ENCODE measurements around the gene GBF1.

The GBF1 gene

GRCh38 chr10:102358712-102359382 lies 113.5 kb downstream of the GBF1 start:
- H3K4me3 ChIP-seq (ENCODE audit: low read depth, low read length): no peak overlapping the region
- TF ChIP-seq, protein P1, sequence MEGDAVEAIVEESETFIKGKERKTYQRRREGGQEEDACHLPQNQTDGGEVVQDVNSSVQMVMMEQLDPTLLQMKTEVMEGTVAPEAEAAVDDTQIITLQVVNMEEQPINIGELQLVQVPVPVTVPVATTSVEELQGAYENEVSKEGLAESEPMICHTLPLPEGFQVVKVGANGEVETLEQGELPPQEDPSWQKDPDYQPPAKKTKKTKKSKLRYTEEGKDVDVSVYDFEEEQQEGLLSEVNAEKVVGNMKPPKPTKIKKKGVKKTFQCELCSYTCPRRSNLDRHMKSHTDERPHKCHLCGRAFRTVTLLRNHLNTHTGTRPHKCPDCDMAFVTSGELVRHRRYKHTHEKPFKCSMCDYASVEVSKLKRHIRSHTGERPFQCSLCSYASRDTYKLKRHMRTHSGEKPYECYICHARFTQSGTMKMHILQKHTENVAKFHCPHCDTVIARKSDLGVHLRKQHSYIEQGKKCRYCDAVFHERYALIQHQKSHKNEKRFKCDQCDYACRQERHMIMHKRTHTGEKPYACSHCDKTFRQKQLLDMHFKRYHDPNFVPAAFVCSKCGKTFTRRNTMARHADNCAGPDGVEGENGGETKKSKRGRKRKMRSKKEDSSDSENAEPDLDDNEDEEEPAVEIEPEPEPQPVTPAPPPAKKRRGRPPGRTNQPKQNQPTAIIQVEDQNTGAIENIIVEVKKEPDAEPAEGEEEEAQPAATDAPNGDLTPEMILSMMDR (IDR thresholded peaks at IDR 0.05; ENCODE audit: borderline replicate concordance, insufficient read depth, low read depth, low read length): no peak

DNA sequence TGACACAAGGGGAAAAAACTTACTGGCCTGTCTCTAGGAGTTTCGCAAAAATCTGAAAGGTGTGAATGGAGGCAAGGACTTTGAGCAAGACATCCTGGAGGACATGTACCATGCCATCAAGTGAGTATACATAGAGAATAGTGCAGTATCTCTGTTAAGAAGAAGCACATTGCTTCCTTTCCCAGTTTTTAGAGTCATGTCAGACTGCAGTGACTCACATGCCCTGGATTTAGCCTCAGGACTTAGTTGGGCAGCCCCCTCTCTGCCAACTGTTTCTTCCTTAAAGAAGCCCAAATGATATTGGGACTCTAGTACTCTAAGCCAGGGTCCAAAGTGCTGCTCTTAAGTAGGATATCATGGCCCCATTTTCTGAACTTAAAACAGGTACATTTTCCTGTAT lies 122.1 kb downstream of the GBF1 start:
- no peak overlapping the region for H3K4me3 ChIP-seq (ENCODE audit: low read depth, low read length)
- TF ChIP-seq, protein P1 (IDR thresholded peaks at IDR 0.05; ENCODE audit: borderline replicate concordance, insufficient read depth, low read depth, low read length): no peak

- no peak overlapping the region for H3K4me3 ChIP-seq (ENCODE audit: low read depth, low read length)
- TF ChIP-seq, protein P1 (IDR thresholded peaks at IDR 0.05; ENCODE audit: borderline replicate concordance, insufficient read depth, low read depth, low read length): no peak
These were observed 122.7 kb downstream of the GBF1 start for GRCh38 chr10:102368077-102368476.

DNA sequence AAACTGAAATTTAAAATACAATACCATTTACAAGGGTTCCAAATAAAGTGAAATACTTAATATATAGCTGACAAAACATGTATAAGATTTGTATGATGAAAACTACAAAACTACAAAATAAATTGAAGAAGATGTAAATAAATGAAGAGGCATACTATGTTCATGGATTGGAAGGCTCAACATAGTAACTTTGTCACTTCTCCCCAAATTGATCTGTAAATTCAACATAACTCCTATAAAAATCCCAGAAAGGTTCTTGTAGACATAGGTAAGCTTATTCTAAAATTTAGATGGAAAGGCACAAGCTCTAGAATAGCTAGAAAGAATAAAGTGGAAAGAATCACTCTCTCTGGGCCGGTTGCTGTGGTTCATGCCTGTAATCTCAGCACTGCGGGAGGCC lies 126.0 kb downstream of the GBF1 start:
- TF ChIP-seq, protein P1 (IDR thresholded peaks at IDR 0.05; ENCODE audit: borderline replicate concordance, insufficient read depth, low read depth, low read length): no peak
- no peak overlapping the region for H3K4me3 ChIP-seq (ENCODE audit: low read depth, low read length)

GRCh38 chr10:102375250-102375649 lies 129.9 kb downstream of the GBF1 start:
- no peak overlapping the region for H3K4me3 ChIP-seq (ENCODE audit: low read depth, low read length)
- TF ChIP-seq, protein P1 (IDR thresholded peaks at IDR 0.05; ENCODE audit: borderline replicate concordance, insufficient read depth, low read depth, low read length): no peak

- TF ChIP-seq, protein P1 (IDR thresholded peaks at IDR 0.05; ENCODE audit: borderline replicate concordance, insufficient read depth, low read depth, low read length): no peak
- no peak overlapping the region for H3K4me3 ChIP-seq (ENCODE audit: low read depth, low read length)
These were observed 130.5 kb downstream of the GBF1 start for GRCh38 chr10:102375867-102376266.

DNA sequence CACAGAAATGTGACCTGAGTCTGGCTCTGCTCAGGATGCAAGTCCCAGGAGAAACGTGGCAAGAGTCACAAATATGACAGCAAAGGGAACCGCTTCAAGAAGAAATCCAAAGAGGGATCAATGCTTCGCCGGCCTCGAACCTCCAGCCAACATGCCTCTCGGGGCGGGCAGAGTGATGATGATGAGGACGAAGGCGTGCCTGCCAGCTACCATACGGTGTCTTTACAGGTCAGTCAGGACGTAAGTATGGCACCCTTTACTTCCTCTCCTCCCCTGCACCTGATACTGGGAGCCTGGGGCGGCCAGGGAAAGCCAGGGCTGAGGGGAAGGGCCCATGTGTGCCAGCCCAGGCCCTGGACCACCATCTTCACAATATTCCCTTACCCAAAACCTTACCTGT lies 131.6 kb downstream of the GBF1 start:
- TF ChIP-seq, protein P1 (IDR thresholded peaks at IDR 0.05; ENCODE audit: borderline replicate concordance, insufficient read depth, low read depth, low read length): no peak
- no peak overlapping the region for H3K4me3 ChIP-seq (ENCODE audit: low read depth, low read length)

Data from GM12875 (cell line).